LoVo (cell line): ENCODE results near the gene DLX5.
"Not testable (repeated sequence)": the region's sequence is repeated elsewhere in the genome, so short reads cannot be mapped to it uniquely, and the experiment has no call there.

ENCODE experiments used
- DNase-seq: peaks from one replicate; pipeline ENCODE4 v3.0.0-alpha.2; 2016; ENCODE audit warnings: low spot score

DLX5 gene

GRCh38 chr7:97024209-97025129 lies at the start of gene DLX5:
Gene DLX5 (minus strand): TSS chr7:97024831. CDS start chr7:97024623, 208 bp downstream.
- no peak for DNase-seq

GRCh38 chr7:97072025-97072424 lies 47.4 kb upstream of the DLX5 start:
- DNase-seq = not testable (repeated sequence)

- peak; percentile 68 for DNase-seq
These were observed 40.4 kb upstream of the DLX5 start for GRCh38 chr7:97064972-97065587.

- DNase-seq = no peak
These were observed 39.4 kb upstream of the DLX5 start for GRCh38 chr7:97064020-97064419.

GRCh38 chr7:97043281-97043680 lies 18.6 kb upstream of the DLX5 start:
- DNase-seq = no peak

- DNase-seq = no peak
These were observed 14.9 kb upstream of the DLX5 start for GRCh38 chr7:97039374-97040065.

GRCh38 chr7:97034213-97034852 lies 9.7 kb upstream of the DLX5 start:
- DNase-seq = not testable (repeated sequence)

GRCh38 chr7:97027427-97028234 lies 3.0 kb upstream of the DLX5 start:
- DNase-seq = peak; percentile 76

GRCh38 chr7:97026715-97027426 lies 2.2 kb upstream of the DLX5 start:
- no peak for DNase-seq

GRCh38 chr7:97025983-97026714 lies 1.5 kb upstream of the DLX5 start:
- no peak for DNase-seq

- DNase-seq = no peak
These were observed 484 bp upstream of the DLX5 start for GRCh38 chr7:97025130-97025499.

- no peak for DNase-seq
These were observed 1.9 kb downstream of the DLX5 start for GRCh38 chr7:97022491-97023306.

GRCh38 chr7:97021747-97022490 lies 2.7 kb downstream of the DLX5 start:
- DNase-seq = no peak

GRCh38 chr7:97020996-97021746 lies 3.5 kb downstream of the DLX5 start:
- DNase-seq = no peak

GRCh38 chr7:97020601-97020995 lies 4.0 kb downstream of the DLX5 start:
- no peak for DNase-seq

GRCh38 chr7:97019710-97020225 lies 4.9 kb downstream of the DLX5 start:
- no peak for DNase-seq

GRCh38 chr7:97018791-97019531 lies 5.7 kb downstream of the DLX5 start:
- no peak for DNase-seq
